AG08395 (cell line): ENCODE results near the gene SHANK2.

Source experiments
- DNase-seq: peaks from one replicate; pipeline ENCODE4 v3.0.0; 2012; ENCODE audit warnings: mixed read lengths, low spot score

Gene SHANK2

GRCh38 chr11:71252269-71252769 is at the start of gene SHANK2:
Gene SHANK2 (minus strand): TSS chr11:71252577. CDS start chr11:71147326, 105,251 bp downstream.
- no peak for DNase-seq

- DNase-seq: no peak
Observed at GRCh38 chr11:71301858-71302533, 49.6 kb upstream of the SHANK2 start.

- no peak for DNase-seq
Observed at GRCh38 chr11:71301046-71301857, 48.9 kb upstream of the SHANK2 start.

GRCh38 chr11:71300187-71300586 is 47.8 kb upstream of the SHANK2 start:
- DNase-seq: no peak

- DNase-seq: no peak
Observed at GRCh38 chr11:71298761-71299181, 46.4 kb upstream of the SHANK2 start.

- DNase-seq: no peak
Observed at GRCh38 chr11:71298016-71298550, 45.7 kb upstream of the SHANK2 start.

- DNase-seq: no peak
Observed at GRCh38 chr11:71294846-71295600, 42.6 kb upstream of the SHANK2 start.

- DNase-seq: no peak
Observed at GRCh38 chr11:71293961-71294782, 41.8 kb upstream of the SHANK2 start.

GRCh38 chr11:71286701-71287643 is 34.6 kb upstream of the SHANK2 start:
- peak; percentile 87 for DNase-seq

- DNase-seq: no peak
Observed at GRCh38 chr11:71285111-71285510, 32.7 kb upstream of the SHANK2 start.

- DNase-seq: no peak
Observed at GRCh38 chr11:71284525-71285092, 32.2 kb upstream of the SHANK2 start.

GRCh38 chr11:71283971-71284441 is 31.6 kb upstream of the SHANK2 start:
- no peak for DNase-seq

- no peak for DNase-seq
Observed at GRCh38 chr11:71282581-71283351, 30.4 kb upstream of the SHANK2 start.

GRCh38 chr11:71281831-71282230 is 29.5 kb upstream of the SHANK2 start:
- DNase-seq: no peak

- no peak for DNase-seq
Observed at GRCh38 chr11:71281204-71281603, 28.8 kb upstream of the SHANK2 start.

- no peak for DNase-seq
Observed at GRCh38 chr11:71279916-71280645, 27.7 kb upstream of the SHANK2 start.

- no peak for DNase-seq
Observed at GRCh38 chr11:71272161-71272560, 19.8 kb upstream of the SHANK2 start.
